Measurements from ENCODE around the gene EFHC1. TPM values are rescaled to one million over a fixed set of nuclear protein-coding genes. Genes with fewer than 3 reads are reported as not detected.
A peak's percentile ranks its signal among the peaks of the same experiment; 100 is the strongest.

Gene EFHC1
- total and polyA plus RNA-seq, 2 donors from 2014 or later: 25.4 to 33.9 TPM

- intact Hi-C loops (cut with DNase I): no loop called here
- H3K27ac ChIP-seq (ENCODE audit: low read depth in 2 of 2, low read length in 2 of 2): no peak overlapping the region
Measured at GRCh38 chr6:52499681-52500236, 79.6 kb downstream of the EFHC1 start.

GRCh38 chr6:52500238-52501129 lies 80.3 kb downstream of the EFHC1 start:
- no peaks in the 10 kb centered on the region for H3K9me3 ChIP-seq (ENCODE audit: control insufficient read depth in 2 of 3, insufficient read depth in 1 of 3, low read length in 3 of 3)
- H3K36me3 ChIP-seq (ENCODE audit: control insufficient read depth in 2 of 3, insufficient read depth in 3 of 3, low read length in 3 of 3): no peaks in the 10 kb centered on the region
- DNase-seq (peak in 1 of 5 donors; percentile 69), FAIRE-seq (no peak)
- TF ChIP-seq CTCF (IDR thresholded peaks at IDR 0.05; ENCODE audit: borderline replicate concordance, extremely low read depth, insufficient read depth): no peak
- H3K27me3 ChIP-seq (ENCODE audit: control insufficient read depth, insufficient read depth, low read length): no peaks in the 10 kb centered on the region
- peaks cover 0 to 14% (median 8%) of the 10 kb centered on the region in 3 donors for H3K4me1 ChIP-seq (ENCODE audit: control insufficient read depth in 2 of 3, insufficient read depth in 2 of 3, low read depth in 1 of 3, low read length in 3 of 3)
- no peak overlapping the region for H3K4me3 ChIP-seq (ENCODE audit: low read length in 3 of 3)
- H3K27ac ChIP-seq (ENCODE audit: low read depth in 2 of 2, low read length in 2 of 2): no peak overlapping the region
- intact Hi-C loops (cut with DNase I): no loop called here
- H3K9ac ChIP-seq (ENCODE audit: low read length in 3 of 3): no peak overlapping the region

More at GRCh38 chr6:52499681-52500236, 79.6 kb downstream of the EFHC1 start:
- Histone ChIP-seq H3K9ac (ENCODE audit: low read length in 3 of 3) (no peak overlapping the region), H3K27me3 (ENCODE audit: control insufficient read depth, insufficient read depth, low read length) (no peaks in the 10 kb centered on the region), H3K9me3 (ENCODE audit: control insufficient read depth in 2 of 3, insufficient read depth in 1 of 3, low read length in 3 of 3) (no peaks in the 10 kb centered on the region), H3K4me3 (ENCODE audit: low read length in 3 of 3) (no peak overlapping the region), H3K4me1 (ENCODE audit: control insufficient read depth in 2 of 3, insufficient read depth in 2 of 3, low read depth in 1 of 3, low read length in 3 of 3) (peaks cover 0 to 14% (median 5%) of the 10 kb centered on the region in 3 donors), H3K36me3 (ENCODE audit: control insufficient read depth in 2 of 3, insufficient read depth in 3 of 3, low read length in 3 of 3) (no peaks in the 10 kb centered on the region)
- no peak for TF ChIP-seq CTCF (IDR thresholded peaks at IDR 0.05; ENCODE audit: borderline replicate concordance, extremely low read depth, insufficient read depth)
- FAIRE-seq (no peak), DNase-seq (no peak)

GRCh38 chr6:52502306-52503029 lies 82.3 kb downstream of the EFHC1 start:
- FAIRE-seq: no peak
- no peak overlapping the region for H3K4me3 ChIP-seq (ENCODE audit: low read length in 3 of 3)
- intact Hi-C loops (cut with DNase I): no loop called here
- H3K9me3 ChIP-seq (ENCODE audit: control insufficient read depth in 2 of 3, insufficient read depth in 1 of 3, low read length in 3 of 3): no peaks in the 10 kb centered on the region
- H3K36me3 ChIP-seq (ENCODE audit: control insufficient read depth in 2 of 3, insufficient read depth in 3 of 3, low read length in 3 of 3): peaks cover 0 to 8% (median 3%) of the 10 kb centered on the region in 3 donors
- DNase-seq: peak in 1 of 5 donors; percentile 69
- peaks cover 0 to 14% (median 8%) of the 10 kb centered on the region in 3 donors for H3K4me1 ChIP-seq (ENCODE audit: control insufficient read depth in 2 of 3, insufficient read depth in 2 of 3, low read depth in 1 of 3, low read length in 3 of 3)
- no peak for TF ChIP-seq CTCF (IDR thresholded peaks at IDR 0.05; ENCODE audit: borderline replicate concordance, extremely low read depth, insufficient read depth)
- no peak overlapping the region for H3K27ac ChIP-seq (ENCODE audit: low read depth in 2 of 2, low read length in 2 of 2)
- no peak overlapping the region for H3K9ac ChIP-seq (ENCODE audit: low read length in 3 of 3)
- no peaks in the 10 kb centered on the region for H3K27me3 ChIP-seq (ENCODE audit: control insufficient read depth, insufficient read depth, low read length)

Data from kidney (tissue), 14 donors.